H1 (cell line): ENCODE results near the gene IFNGR1. TPM values are rescaled to one million over a fixed set of nuclear protein-coding genes. Genes with fewer than 3 reads are reported as not detected.

ENCODE experiments used
- ASH2L ChIP-seq: fragments of 200-600, 300-600 bp; sonication (generic); IDR thresholded peaks from one replicate; pipeline ENCODE4 v1.7.1; 2017; ENCODE audit warnings: low read length
- FOSL1 ChIP-seq: IDR thresholded peaks from 2 replicates; pipeline ENCODE4 v1.6.1; 2011; ENCODE audit warnings: mild to moderate bottlenecking, low read depth, low read length, moderate library complexity; ENCODE audit not compliant: insufficient read depth
- KDM4A ChIP-seq: IDR thresholded peaks from one replicate; pipeline ENCODE4 v1.7.1; 2012; ENCODE audit warnings: low read depth, mild to moderate bottlenecking, moderate library complexity, low read length, inconsistent platforms; ENCODE audit not compliant: severe bottlenecking
- NRF1 ChIP-seq: IDR thresholded peaks from 2 replicates; pipeline ENCODE4 v1.6.1; 2011; ENCODE audit warnings: mild to moderate bottlenecking, low read depth, low read length, improper control_type of control experiment
- SIN3A ChIP-seq, 2 experiments: IDR thresholded peaks in 1 of 2; conservative IDR thresholded peaks in 1 of 2; 2 replicates each; pipeline ENCODE4 v1.6.1; 2011 to 2012; ENCODE audit warnings: low read length in 2 of 2, improper control_type of control experiment in 1 of 2, low read depth in 1 of 2, mild to moderate bottlenecking in 1 of 2
- TBP ChIP-seq: IDR thresholded peaks from 2 replicates; pipeline ENCODE4 v1.6.1; 2011; ENCODE audit warnings: low read depth, low read length, improper control_type of control experiment
- polyA plus RNA-seq, 7 experiments: library from polyadenylated mRNA; depleted of rRNA in 3 of 7; stranded (reverse) in 5 of 7; unstranded in 2 of 7; fragments of >200 nt in 5 of 7; fragments of 200-250 nt in 2 of 7; gene quantifications; 1 replicate in 5 of 7; 2 replicates in 1 of 7; 4 replicates in 1 of 7; pipeline versions ENCODE4 v1.2.1 to v1.2.3, GENCODE V29; 2011 to 2013; ENCODE audit warnings: missing spikeins in 2 of 7, mixed read lengths in 2 of 7
- total RNA-seq: library from RNA; stranded (reverse); fragmentation: NEBNext Ultra II Directional; extraction: Animal tissue kit (Norgen Biotek cat#: 25700); gene quantifications from 2 replicates; pipeline ENCODE4 v1.2.1, GENCODE V29; 2021

IFNGR1 gene
- total and polyA plus RNA-seq, 2 of the 8 experiments (the other 6 are each of a cell fraction or from before 2014, with no cell fraction given): 9.7 to 20.9 TPM

DNA sequence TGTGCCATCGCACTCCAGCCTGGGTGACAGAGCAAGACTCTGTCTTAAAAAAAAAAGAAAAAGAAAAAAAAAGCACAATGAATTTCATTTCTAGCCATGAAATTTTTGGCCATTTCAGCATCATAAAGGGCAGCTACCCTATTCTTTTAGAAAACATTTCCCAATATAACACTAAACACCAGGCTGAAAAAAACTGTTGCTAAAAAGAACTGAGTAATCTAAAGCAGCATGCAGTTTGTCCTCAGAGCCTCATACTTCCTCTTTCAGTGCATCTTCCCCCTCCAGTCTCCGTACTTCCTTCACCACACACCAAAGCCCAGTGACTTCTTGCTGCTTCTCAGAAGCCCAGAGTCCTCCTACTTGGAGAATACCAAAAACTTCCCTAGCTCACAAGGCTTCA is 5.6 kb upstream of the IFNGR1 start (continued):
- no peak for TF ChIP-seq SIN3A (conservative IDR thresholded peaks at IDR 0.05 in 1 of 2, IDR thresholded peaks at IDR 0.05 in 1 of 2; ENCODE audit: low read depth in 1 of 2, low read length in 2 of 2)
- TF ChIP-seq TBP: no peak
- TF ChIP-seq FOSL1: no peak
- TF ChIP-seq NRF1: no peak
- no peak for TF ChIP-seq ASH2L
- no peak for TF ChIP-seq KDM4A
- TF ChIP-seq, all 59 proteins: peak for 0
